GM12801 (cell line): ENCODE results near the gene SCGN.

Experiments used
- CTCF ChIP-seq: IDR thresholded peaks from one replicate; pipeline ENCODE4 v1.5.1; 2011; ENCODE audit warnings: control low read depth; ENCODE audit not compliant: insufficient read length; ENCODE audit errors: extremely low read depth

The SCGN gene

GRCh38 chr6:25652007-25652515 lies at the start of gene SCGN:
Gene SCGN, plus strand, starts transcription at chr6:25652215. Its CDS starts 189 bp downstream, at chr6:25652404.
- no peak for TF ChIP-seq CTCF

GRCh38 chr6:25602674-25602982 lies 49.4 kb upstream of the SCGN start:
- no peak for TF ChIP-seq CTCF

DNA sequence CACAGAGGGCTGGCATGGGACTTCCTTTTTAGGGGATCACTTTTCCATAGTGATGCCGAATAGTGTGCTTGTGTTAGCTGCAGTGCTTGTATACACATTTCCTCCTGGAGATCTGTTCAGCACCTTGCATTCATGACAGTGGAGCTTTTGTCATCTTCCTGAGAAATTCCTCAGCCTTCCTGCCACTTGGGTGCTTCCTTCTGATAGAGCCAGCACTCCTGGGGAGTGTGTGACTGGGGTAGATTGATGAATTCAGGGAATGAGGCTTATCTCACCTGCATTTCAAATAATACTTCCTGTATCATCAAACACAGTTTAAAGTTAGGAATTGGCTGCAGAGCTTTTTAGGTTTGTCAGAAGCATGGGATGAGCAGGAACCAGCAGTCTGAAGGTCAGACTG lies 48.8 kb upstream of the SCGN start:
- no peak for TF ChIP-seq CTCF

GRCh38 chr6:25606151-25606550 lies 45.9 kb upstream of the SCGN start:
- TF ChIP-seq CTCF, result no peak

GRCh38 chr6:25608558-25609174 lies 43.3 kb upstream of the SCGN start:
- TF ChIP-seq CTCF, result no peak

DNA sequence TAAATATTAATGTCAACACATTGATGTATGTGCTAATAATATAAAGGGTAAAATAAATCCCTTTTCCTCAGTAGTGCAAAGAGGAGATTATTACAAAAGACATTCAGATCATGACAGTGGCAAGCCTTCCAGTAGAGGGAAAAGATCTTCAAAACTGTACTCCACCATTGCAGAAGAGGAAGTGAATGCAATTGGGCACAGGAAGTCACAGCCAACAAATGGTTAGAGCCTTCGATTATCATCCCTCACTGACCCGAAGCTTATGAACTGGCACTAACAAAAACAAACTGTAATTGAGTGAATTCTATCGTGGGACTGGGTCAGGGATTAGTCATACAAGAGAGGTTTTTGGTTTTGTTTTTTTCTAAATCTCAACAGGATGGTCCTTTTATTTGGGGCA lies 39.3 kb upstream of the SCGN start:
- TF ChIP-seq CTCF, result no peak

GRCh38 chr6:25613415-25613814 lies 38.6 kb upstream of the SCGN start:
- no peak for TF ChIP-seq CTCF
